HG03097 (cell line): ENCODE results near the gene AFMID.
"Not testable (repeated sequence)": the region's sequence is repeated elsewhere in the genome, so short reads cannot be mapped to it uniquely, and the experiment has no call there.

ENCODE experiments used
- ATAC-seq: cut with Tn5 transposase; IDR thresholded peaks from one replicate; pipeline ENCODE4 v1.9.1; 2021; ENCODE audit not compliant: unreplicated experiment, low FRiP score

AFMID gene

DNA sequence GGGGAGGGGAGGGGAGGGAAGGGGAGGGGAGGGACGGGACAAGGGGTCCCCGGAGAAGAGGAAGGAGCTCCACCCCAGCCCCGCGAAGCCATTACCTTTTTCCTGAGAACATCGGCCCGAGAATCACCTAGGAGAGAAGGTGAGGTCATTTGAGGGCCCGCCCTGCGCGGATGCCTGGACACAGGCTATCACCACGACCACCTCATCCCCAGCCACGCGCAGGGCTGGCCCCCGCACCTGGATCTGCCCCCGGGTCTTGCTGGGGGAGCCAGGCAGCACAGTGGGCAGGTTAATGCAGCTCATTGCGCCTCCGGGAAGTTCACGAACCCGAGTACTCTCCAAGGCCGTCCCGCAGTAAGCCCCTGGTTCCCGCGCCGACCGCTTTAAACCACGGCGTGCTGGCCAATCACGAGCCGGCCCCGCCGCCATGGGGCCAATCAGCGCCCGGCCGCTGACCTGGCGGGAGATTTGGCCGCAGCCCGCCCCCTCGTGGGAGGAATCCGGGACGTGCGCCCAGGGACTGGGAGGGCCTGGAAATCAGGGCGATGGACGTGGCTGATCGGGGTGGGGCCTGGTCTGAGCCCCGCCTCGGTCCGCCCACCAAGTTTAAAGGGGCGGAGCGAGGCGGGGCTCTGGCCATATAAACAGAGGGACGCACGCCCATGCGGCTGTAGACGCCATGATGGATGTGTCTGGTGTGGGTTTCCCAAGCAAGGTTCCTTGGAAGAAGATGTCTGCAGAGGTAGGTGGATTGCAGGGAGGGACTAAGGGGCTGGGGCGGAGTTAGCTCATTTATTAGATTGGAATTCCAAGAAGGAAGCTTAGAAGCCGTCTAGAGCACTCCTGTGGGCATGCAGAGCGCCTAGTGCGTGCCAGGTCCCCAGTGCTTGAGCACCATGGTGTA lies at the start of gene AFMID, which contains the start of gene TK1:
AFMID (plus strand) TSS at position 671 of the 904 bp plus-strand sequence; CDS start at position 680, 9 bp downstream.
TK1 (minus strand) TSS at position 361 of the 904 bp plus-strand sequence; CDS start at position 303, 58 bp downstream.
- ATAC-seq = peak; percentile 93

DNA sequence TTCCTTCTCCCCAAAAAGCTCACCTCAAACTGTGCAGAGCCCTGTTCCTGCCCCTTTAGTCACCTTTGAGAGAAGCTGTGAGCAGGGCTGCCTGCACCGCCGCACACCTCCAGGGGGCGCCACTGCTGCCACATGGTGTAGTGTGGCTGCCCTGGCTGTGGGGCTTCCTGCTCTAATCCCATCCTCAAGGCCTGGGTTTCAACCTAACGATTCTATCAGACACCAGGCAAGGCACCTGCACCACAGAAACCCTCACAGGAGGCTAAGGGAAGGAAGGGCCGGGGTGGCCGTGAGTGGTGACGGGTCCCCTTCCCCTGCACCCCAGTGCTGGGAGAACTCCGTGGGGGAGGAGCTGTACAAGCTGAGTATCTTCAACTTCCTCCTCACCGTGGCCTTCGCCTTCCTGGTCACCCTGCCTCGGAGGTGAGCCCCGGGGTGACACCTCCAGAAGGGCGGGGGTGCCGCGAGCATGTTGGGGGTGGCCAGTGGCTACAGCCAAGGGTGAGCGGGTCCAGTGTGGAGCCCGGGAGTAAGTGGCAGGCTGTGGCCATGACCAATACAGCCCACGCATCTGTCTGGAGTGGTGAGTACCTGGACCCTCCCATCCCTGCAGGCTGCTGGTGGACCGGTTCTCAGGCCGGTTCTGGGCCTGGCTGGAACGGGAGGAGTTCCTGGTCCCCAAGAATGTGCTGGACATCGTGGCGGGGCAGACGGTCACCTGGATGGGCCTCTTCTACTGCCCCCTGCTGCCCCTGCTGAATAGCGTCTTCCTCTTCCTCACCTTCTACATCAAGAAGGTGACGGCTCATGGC lies 49.6 kb upstream of the AFMID start:
- no peak for ATAC-seq

DNA sequence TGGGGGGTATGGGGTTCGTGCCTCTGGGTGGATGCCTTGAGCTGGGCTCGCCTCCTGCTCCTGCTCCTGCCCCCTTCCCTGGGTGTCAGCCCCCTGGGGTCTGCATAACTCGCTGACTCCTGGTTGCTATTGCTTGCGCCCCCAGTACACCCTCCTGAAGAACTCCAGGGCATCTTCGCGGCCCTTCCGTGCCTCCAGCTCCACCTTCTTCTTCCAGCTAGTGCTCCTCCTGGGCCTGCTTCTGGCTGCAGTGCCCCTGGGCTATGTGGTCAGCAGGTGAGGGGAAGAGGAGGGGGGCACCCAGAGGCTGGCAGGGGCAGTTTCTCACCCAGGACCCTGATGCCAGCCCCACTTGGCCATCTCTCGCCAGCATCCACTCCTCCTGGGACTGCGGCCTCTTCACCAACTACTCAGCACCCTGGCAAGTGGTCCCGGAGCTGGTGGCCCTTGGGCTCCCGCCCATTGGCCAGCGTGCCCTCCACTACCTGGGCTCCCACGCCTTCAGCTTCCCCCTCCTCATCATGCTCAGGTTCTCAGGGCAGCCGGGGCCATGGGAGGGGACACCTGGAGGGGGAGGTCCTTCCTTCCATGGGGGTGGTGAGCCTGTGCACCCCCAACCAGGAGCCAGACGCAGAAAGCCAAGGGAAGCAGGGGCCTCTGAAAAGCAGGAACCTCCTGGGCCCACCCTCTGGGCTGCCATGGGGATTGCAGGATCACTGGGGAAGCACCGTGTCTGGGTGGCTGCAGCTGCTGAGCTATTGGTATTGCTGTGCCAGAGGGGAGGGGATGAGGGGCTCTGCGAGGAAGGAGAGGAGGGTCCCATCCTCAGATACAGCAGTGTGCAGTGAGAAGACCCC lies 48.7 kb upstream of the AFMID start:
- ATAC-seq = no peak

DNA sequence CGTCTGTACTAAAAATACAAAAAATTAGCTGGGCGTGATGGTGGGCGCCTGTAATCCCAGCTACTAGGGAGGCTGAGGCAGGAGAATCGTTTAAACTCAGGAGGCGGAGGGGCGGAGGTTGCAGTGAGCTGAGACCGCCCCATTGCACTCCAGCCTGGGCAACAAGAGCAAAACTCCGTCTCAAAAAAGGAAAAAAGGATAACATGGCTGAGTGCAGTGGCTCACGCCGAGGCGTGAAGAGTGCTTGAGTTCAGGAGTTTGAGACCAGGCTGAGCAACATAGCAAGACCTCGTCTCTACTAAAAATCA lies 47.3 kb upstream of the AFMID start:
- ATAC-seq = not testable (repeated sequence)

DNA sequence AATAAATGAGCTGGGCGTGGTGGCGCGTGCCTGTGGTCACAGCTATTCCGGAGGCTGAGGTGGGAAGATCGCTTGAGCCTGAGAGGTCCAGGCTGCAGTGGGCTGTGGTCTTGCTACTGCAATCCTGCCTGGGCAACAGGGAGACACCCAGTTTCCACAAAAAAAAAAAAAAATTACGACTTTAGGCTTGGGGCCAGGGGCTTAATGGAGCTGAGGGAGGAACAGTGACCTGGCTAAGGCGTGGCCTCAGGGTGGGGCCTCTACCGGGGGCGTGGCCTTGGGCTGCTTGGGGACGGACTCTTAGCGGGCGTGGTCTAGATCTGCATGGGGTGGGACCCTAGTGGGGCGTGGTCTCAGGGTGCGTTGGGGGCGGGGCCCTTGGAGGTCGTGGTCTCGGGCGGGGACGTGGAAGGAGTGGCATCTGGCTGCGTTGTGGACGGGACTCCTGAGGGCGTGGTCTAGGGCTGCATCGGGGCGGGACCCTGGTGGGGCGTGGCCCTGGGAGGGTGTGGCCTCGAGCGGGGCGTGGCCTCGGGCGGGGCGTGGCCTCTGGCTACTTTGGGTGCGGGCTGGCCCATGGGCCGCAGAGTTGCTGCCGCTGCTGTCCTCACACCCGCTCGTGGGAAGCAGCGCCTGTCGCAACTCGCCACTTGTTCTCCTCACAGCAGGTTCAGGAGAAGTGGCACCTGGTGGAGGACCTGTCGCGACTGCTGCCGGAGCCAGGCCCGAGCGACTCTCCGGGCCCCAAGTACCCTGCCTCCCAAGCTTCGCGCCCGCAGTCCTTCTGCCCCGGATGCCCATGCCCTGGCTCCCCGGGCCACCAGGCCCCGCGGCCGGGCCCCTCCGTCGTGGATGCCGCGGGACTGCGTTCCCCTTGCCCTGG lies 46.8 kb upstream of the AFMID start:
- peak; percentile 78 for ATAC-seq

DNA sequence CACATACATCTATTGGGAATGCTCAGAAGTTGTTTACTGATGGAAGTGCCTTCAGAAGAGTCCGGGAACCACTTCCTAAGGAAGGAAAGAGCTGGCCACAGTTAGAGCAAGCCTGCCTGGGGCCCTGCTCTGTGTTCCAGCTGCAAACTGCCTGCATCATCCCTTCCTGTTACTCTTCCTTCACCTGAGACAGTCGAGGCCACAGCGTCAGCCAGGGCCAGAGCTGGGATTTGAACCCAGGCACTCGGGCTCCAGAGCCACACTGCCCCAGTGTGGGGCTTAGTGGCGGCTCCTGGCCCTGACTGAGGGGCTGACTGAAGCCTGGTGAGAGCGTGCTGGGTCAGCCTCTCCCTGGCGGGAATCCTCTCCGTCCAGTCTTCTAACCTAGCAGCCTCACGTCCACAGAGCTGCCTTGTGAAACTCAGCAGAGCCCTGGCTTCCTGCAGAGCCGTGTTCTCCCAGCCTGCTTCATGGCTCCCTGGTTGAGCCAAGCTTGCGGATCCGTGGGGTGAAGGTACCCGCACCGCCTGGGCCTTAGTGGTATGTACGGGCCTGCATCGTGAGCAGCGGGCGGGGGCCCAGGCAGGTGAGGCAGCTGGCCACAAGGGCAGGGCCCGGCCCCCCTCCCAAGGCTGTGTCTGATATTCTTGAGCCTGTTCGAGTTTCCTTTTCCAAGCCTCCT lies 45.6 kb upstream of the AFMID start:
- no peak for ATAC-seq

- no peak for ATAC-seq
These were observed 44.9 kb upstream of the AFMID start for GRCh38 chr17:78142119-78142861.

- no peak for ATAC-seq
These were observed 43.7 kb upstream of the AFMID start for GRCh38 chr17:78143214-78144146.

GRCh38 chr17:78144147-78144719 lies 42.9 kb upstream of the AFMID start:
- ATAC-seq = no peak

GRCh38 chr17:78144736-78145641 lies 42.2 kb upstream of the AFMID start:
- ATAC-seq = no peak

DNA sequence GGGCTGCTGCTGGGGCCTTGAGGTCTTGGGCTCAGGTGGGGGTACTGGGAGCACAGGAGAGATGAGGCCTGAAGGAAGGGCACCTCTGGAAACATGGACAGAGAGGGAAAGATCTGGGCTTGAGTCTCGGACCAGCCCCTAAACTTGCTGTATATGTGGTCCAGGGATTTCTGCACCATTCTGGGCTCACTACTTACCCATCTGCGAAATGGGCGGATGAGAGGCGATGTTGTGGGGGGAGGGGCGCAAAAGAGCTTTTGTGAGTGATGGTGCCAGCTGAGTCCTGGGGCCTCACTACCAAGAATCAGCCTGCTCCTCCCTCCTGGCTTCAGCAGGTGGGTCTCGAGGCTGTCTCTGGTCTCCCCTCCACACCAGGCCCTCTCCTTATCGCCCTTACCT lies 40.7 kb upstream of the AFMID start:
- no peak for ATAC-seq

GRCh38 chr17:78146881-78147280 lies 40.3 kb upstream of the AFMID start:
- ATAC-seq = no peak

- no peak for ATAC-seq
These were observed 39.7 kb upstream of the AFMID start for GRCh38 chr17:78147315-78147998.

DNA sequence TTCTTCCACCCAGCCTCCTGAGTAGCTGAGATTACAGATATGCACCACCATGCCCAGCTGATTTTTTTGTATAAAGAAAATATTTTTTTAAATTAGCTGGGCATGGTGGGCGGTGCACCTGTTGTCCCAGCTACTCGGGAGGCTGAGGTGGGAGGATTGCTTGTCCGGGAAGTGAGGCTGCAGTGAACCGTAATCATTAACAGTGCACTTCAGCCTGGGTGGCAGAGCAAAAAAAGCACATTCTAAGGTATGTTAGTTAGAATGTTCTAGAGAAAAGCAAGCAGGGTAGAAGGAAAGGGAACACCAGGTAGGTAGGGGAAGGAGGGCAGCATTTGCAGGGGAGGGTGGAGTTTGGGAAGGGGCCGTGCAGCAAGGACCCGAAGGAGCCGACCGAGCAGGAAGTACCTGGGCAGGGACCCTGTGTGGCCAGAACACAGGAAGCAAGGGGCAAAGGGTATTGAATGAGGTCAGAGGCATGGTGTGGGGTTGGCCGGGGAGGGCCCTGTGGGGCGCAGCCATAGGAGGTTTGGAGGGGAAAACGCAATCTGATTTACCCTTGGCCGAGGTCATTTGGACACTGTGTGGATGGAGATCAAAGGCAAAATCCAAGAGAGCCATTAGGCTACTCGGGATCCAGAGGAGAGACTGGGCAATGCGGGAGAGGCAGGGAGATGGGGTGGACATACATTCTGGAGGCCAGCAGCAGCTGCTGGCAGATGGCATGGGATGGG lies 38.7 kb upstream of the AFMID start:
- no peak for ATAC-seq

DNA sequence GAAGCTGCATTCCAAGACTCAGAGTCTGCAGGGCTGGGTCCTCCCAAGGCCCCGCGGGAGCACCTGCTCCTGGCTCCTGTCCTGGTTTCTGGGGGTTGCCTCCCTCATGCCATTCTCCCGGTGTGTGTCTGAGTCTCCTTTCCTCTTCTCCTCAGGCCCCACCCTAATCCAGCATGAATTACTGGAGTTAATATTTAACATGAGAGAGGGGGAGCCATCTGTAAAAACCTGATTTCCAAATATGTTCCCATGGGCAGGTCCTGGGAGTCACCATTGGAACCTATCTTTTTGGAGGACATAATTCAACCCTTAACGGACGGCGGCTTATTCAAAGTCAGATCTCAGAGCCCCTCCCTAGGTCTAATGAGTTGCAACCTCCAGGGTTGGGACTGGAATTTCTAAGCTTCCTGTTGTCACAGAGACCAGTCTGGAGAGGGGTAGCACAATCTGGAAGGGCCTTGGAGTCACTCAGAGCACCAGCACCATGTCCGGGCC lies 35.6 kb upstream of the AFMID start:
- ATAC-seq = no peak
